AG09309 (cell line): ENCODE data around the gene MYH9.

Source experiments
- DNase-seq: peaks from one replicate; pipeline ENCODE4 v3.0.0-alpha.2; 2010; ENCODE audit warnings: low read depth
- H3K4me3 ChIP-seq: 2 replicates; pipeline ENCODE4 v1.5.1; 2011; ENCODE audit warnings: mild to moderate bottlenecking, low read depth, low read length, moderate library complexity; ENCODE audit not compliant: control insufficient read depth
- TF ChIP-seq, protein P1 (sequence below): IDR thresholded peaks from 2 replicates; pipeline ENCODE4 v1.5.1; 2011; ENCODE audit warnings: mild to moderate bottlenecking, low read depth, low read length, inconsistent platforms; ENCODE audit not compliant: insufficient read depth, control insufficient read depth; ENCODE audit errors: missing control alignments

The MYH9 gene

DNA sequence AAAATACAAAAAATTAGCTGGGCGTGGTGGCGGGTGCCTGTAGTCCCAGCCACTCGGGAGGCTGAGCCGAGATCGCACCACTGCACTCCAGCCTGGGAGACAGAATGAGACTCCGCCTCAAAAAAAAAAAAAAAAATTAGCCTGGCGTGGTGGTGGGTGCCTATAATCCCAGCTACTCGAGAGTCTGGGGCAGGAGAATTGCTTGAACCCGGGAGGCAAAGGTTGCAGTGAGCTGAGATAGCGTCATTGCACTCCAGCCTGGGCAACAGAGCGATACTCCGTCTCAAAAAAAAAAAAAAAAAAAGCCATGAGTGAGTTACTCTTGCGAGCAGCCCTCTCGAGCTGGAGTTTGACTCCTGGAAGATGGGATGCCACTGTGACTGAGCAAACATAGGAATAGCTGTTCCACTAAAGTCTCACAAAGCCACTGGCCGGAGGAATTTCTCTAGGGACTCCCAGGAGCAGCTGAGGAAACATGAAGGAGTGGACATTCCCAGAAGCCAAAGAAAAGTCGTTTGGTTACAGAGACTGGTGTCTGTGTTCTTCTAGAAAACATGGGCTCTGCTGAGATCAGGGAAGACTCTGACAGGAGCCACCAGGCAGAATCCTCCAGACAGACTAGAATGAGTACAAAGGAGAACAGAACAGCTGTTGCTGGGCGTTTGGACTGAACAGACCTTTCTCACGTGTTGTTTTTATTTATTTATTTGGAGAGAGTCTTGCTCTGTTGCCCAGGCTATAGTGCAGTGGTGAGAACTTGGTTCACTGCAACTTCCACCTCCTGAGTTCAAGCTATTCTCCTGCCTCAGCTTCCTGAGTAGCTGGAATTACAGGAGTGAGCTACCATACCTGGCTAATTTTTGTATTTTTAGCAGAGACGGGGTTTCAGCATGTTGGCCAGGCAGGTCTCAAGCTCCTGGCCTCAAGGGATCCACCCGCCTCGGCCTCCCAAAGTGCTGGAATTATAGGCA, 32.4 kb upstream of the MYH9 start:
- H3K4me3 ChIP-seq: no peak overlapping the region
- no peak for DNase-seq
- TF ChIP-seq, protein P1, sequence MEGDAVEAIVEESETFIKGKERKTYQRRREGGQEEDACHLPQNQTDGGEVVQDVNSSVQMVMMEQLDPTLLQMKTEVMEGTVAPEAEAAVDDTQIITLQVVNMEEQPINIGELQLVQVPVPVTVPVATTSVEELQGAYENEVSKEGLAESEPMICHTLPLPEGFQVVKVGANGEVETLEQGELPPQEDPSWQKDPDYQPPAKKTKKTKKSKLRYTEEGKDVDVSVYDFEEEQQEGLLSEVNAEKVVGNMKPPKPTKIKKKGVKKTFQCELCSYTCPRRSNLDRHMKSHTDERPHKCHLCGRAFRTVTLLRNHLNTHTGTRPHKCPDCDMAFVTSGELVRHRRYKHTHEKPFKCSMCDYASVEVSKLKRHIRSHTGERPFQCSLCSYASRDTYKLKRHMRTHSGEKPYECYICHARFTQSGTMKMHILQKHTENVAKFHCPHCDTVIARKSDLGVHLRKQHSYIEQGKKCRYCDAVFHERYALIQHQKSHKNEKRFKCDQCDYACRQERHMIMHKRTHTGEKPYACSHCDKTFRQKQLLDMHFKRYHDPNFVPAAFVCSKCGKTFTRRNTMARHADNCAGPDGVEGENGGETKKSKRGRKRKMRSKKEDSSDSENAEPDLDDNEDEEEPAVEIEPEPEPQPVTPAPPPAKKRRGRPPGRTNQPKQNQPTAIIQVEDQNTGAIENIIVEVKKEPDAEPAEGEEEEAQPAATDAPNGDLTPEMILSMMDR: no peak

DNA sequence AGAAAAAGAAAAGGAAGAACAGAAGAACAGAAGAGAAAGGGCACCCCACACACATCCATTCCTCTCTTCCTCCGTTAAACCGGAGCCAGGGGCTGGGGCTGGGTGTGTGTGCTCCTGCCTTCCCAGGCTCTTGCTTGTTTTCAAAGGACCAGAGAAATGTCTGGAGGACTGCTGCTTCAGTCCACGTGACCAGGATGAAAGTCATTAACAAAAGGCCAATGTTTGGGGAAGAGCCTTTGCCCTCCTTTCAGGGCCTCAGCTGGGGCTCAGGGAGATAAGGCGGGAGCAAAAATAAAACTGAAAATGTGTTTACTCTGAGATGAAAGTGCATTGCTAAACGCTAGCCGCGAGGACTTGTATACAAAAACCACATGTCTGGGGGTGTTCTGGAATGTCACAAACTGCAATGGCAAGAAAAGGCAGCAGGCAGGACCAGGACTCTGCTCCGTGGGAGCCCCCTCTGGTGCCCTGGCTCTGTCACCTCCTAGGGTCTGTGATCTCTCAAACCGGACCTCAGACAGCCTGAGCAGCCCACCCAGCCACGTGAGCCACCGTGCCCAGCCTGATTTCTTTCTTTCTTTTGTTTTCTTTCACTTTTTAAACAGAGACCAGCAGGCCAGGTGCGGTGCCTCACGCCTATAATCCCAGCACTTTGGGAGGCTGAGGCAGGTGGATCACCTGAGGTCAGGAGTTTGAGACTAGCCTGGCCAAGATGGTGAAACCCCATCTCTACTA, 31.6 kb upstream of the MYH9 start:
- TF ChIP-seq, protein P1: no peak
- no peak for DNase-seq
- no peak overlapping the region for H3K4me3 ChIP-seq

DNA sequence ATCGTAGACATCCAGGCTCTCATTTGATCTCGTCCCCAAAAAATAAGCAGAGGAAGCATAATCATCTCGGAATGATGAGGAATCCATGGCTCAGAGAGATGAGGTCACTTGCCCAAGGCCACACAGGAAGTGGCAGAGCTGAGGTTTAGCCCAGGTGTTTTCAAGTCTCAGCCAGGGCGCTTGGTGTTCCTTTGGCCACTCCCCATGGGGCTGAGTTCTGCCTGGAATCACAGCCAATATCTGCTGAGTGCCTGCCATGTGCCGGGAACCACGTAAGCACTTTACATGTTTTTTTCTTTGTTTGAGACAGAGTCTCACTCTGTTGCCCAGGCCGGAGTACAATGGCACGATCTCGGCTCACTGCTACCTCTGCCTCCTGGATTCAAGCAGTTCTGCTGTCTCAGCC, 29.5 kb upstream of the MYH9 start:
- no peak overlapping the region for H3K4me3 ChIP-seq
- TF ChIP-seq, protein P1: no peak
- DNase-seq: no peak

DNA sequence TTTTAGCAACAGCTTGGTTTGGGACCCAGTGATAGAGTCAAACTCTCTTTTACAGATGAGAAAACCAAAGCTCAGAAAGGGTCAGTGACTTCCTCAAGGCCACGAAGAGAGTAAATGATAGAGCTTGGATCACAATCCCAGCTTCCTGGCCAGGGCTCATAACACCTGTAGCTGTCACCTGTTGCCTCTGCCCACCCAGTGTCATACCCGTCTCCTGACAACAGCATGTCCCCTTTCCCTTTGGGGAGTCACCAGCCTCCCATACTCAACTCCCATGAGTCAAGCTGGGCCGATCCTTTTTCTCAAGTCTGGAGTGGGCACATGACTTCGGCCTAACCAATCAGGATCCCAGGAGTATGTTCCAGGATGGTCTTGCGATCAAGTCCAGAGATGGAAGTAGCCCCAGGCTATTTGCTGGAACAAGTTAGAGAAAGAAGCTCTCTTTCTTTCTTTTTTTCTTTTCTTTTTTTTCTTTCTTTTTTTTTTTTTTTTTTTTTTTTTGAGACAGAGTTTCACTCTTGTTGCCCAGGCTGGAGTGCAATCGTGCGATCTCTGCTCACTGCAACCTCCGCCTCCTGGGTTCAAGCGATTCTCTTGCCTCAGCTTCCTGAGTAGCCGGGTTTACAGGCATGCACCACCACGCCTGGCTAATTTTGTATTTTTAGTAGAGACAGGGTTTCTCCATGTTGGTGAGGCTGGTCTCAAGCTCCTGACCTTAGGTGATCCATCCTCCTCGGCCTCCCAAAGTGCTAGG, 27.8 kb upstream of the MYH9 start:
- no peak for DNase-seq
- TF ChIP-seq, protein P1: no peak
- H3K4me3 ChIP-seq: no peak overlapping the region

DNA sequence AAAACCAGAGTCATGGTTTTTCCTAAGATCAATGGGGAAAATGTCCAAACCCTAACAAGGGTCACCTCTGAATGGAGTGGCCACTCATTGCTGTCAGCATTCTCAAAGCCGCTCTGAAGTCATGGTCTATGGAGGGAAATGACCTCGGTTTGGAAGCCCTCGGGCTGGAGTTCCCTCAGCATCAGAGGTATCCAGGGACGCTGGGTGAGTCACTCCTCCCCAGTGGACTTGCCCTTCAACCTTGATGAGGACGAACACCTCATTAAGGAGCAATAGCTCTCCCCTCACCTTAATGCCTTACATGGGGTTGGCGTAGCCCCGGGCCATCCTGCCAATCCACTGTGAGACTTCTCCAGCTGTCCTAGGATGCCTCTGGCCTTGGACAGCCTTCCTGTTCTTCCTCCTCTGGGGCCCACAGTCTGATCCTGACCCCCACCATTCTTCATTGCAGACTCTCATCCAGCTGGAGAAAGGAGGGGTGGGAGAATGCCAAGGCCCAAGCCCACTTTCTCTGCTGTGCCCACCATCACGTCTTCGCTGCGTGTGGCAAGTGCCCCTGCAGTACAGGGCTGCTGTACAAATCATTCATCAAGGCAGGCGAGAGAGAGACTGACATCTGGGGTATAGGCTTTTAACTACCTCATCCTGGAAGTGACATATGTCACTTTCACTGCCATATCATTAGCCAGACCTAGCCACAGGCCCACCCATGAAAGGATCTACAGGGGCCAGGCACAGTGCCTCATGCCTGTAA, 25.4 kb upstream of the MYH9 start:
- no peak for DNase-seq
- TF ChIP-seq, protein P1: no peak
- H3K4me3 ChIP-seq: no peak overlapping the region

DNA sequence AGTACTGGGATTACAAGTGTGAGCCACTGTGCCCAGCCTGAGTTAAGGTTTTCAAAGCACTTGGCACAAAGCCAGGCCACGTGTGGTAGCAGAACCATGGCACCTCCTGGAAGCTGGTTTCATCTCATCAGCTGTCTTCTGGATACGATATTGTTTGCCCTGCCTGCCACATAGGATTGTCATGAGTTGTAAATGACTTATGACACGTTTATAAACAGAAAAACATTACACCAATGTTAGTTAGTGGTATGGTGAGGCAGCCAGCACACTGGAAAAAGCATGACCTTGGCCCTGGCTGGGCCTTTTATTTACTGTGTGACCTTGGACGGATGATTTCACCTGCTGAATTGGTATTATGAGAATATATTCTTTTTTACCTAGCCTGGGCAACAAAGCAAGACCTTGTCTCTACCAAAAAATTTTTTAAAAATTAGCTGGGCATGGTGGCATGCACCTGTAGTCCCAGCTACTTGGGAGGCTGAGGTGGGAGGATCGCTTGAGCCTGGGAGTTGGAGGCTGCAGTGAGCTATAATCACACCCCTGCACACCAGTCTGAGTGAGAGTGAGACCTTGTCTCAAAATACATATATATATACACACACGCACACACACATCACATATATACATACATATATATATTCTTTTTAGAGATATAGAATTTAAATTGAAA, 24.0 kb upstream of the MYH9 start:
- H3K4me3 ChIP-seq: no peak overlapping the region
- no peak for DNase-seq
- TF ChIP-seq, protein P1: no peak
